IPS-18a (cell line): ENCODE measurements around the gene MSL3B.
"Not testable (repeated sequence)": the region's sequence is repeated elsewhere in the genome, so short reads cannot be mapped to it uniquely, and the experiment has no call there.

Source experiments
- H3K27ac ChIP-seq: one replicate; pipeline ENCODE4 v1.5.1; 2013; ENCODE audit warnings: low read length
- H3K27me3 ChIP-seq: one replicate; pipeline ENCODE4 v1.6.1; 2013; ENCODE audit warnings: mild to moderate bottlenecking, low read length; ENCODE audit not compliant: control insufficient read depth, insufficient read depth
- H3K36me3 ChIP-seq: one replicate; pipeline ENCODE4 v1.6.1; 2013; ENCODE audit warnings: low read depth, low read length; ENCODE audit not compliant: control insufficient read depth
- H3K4me1 ChIP-seq: one replicate; pipeline ENCODE4 v1.6.1; 2013; ENCODE audit warnings: low read depth, low read length; ENCODE audit not compliant: control insufficient read depth
- H3K4me3 ChIP-seq: one replicate; pipeline ENCODE4 v1.5.1; 2013; ENCODE audit warnings: low read length
- H3K9ac ChIP-seq: one replicate; pipeline ENCODE4 v1.6.1; 2013; ENCODE audit warnings: mild to moderate bottlenecking, low read length, moderate library complexity
- H3K9me3 ChIP-seq: one replicate; pipeline ENCODE4 v1.6.1; 2013; ENCODE audit warnings: low read depth, low read length; ENCODE audit not compliant: control insufficient read depth

The MSL3B gene

GRCh38 chr2:233867993-233868532 lies at the start of gene MSL3B:
TSS of gene MSL3B (minus strand) at chr2:233868386.
- H3K4me3 ChIP-seq = peak within 1 kb of the TSS; percentile 89
- H3K36me3 ChIP-seq = peaks cover 4% of the 10 kb centered on the region
- no peaks in the 10 kb centered on the region for H3K9me3 ChIP-seq
- peaks cover 25% of the 10 kb centered on the region for H3K27me3 ChIP-seq
- peak within 1 kb of the TSS; percentile 72 for H3K9ac ChIP-seq
- H3K27ac ChIP-seq = peak within 1 kb of the TSS; percentile 59
- no peaks in the 10 kb centered on the region for H3K4me1 ChIP-seq

- Histone ChIP-seq H3K4me3 (no peak within 1 kb of the TSS), H3K27ac (no peak within 1 kb of the TSS), H3K9me3 (no peaks in the 10 kb centered on the region), H3K27me3 (no peaks in the 10 kb centered on the region), H3K36me3 (no peaks in the 10 kb centered on the region), H3K9ac (no peak within 1 kb of the TSS), H3K4me1 (peaks cover 10% of the 10 kb centered on the region)
These were observed 48.9 kb upstream of the MSL3B start, which contains the start of gene TRPM8 for GRCh38 chr2:233917116-233917515. TSS of gene TRPM8 (plus strand) at chr2:233917373. CDS start at chr2:233926538, 9,165 bp downstream.

GRCh38 chr2:233915128-233915527 lies 46.9 kb upstream of the MSL3B start:
- Histone ChIP-seq H3K27ac (no peak overlapping the region), H3K36me3 (no peaks in the 10 kb centered on the region), H3K4me1 (peaks cover 10% of the 10 kb centered on the region), H3K4me3 (no peak overlapping the region), H3K27me3 (no peaks in the 10 kb centered on the region), H3K9ac (no peak overlapping the region), H3K9me3 (no peaks in the 10 kb centered on the region)

- H3K9ac ChIP-seq = no peak overlapping the region
- H3K4me1 ChIP-seq = peaks cover 9% of the 10 kb centered on the region
- H3K9me3 ChIP-seq = no peaks in the 10 kb centered on the region
- H3K27me3 ChIP-seq = peaks cover 5% of the 10 kb centered on the region
- H3K4me3 ChIP-seq = no peak overlapping the region
- no peak overlapping the region for H3K27ac ChIP-seq
- H3K36me3 ChIP-seq = no peaks in the 10 kb centered on the region
These were observed 44.7 kb upstream of the MSL3B start for GRCh38 chr2:233912691-233913423.

- H3K9me3 ChIP-seq = no peaks in the 10 kb centered on the region
- H3K27me3 ChIP-seq = peaks cover 5% of the 10 kb centered on the region
These were observed 39.4 kb upstream of the MSL3B start for GRCh38 chr2:233907627-233908026.

GRCh38 chr2:233905945-233906344 lies 37.8 kb upstream of the MSL3B start:
- no peaks in the 10 kb centered on the region for H3K9me3 ChIP-seq
- H3K27me3 ChIP-seq = peaks cover 5% of the 10 kb centered on the region
- no peaks in the 10 kb centered on the region for H3K36me3 ChIP-seq
- no peaks in the 10 kb centered on the region for H3K4me1 ChIP-seq
- H3K27ac ChIP-seq = no peak overlapping the region
- no peak overlapping the region for H3K9ac ChIP-seq
- H3K4me3 ChIP-seq = no peak overlapping the region

More at GRCh38 chr2:233907627-233908026, 39.4 kb upstream of the MSL3B start:
- Histone ChIP-seq H3K4me1 (no peaks in the 10 kb centered on the region), H3K36me3 (no peaks in the 10 kb centered on the region), H3K4me3 (no peak overlapping the region), H3K27ac (no peak overlapping the region), H3K9ac (no peak overlapping the region)

- no peaks in the 10 kb centered on the region for H3K36me3 ChIP-seq
- H3K27me3 ChIP-seq = no peaks in the 10 kb centered on the region
- no peak overlapping the region for H3K4me3 ChIP-seq
- H3K9me3 ChIP-seq = no peaks in the 10 kb centered on the region
- no peaks in the 10 kb centered on the region for H3K4me1 ChIP-seq
- no peak overlapping the region for H3K27ac ChIP-seq
- no peak overlapping the region for H3K9ac ChIP-seq
These were observed 33.7 kb upstream of the MSL3B start for GRCh38 chr2:233901884-233902283.

- H3K36me3 ChIP-seq = no peaks in the 10 kb centered on the region
- H3K4me1 ChIP-seq = no peaks in the 10 kb centered on the region
- H3K9me3 ChIP-seq = no peaks in the 10 kb centered on the region
- no peak overlapping the region for H3K9ac ChIP-seq
- no peak overlapping the region for H3K4me3 ChIP-seq
- H3K27me3 ChIP-seq = no peaks in the 10 kb centered on the region
- H3K27ac ChIP-seq = no peak overlapping the region
These were observed 33.2 kb upstream of the MSL3B start for GRCh38 chr2:233901367-233901766.

GRCh38 chr2:233896253-233896652 lies 28.1 kb upstream of the MSL3B start:
- not testable (repeated sequence) for H3K27me3 ChIP-seq, H3K27ac ChIP-seq

GRCh38 chr2:233892793-233893192 lies 24.6 kb upstream of the MSL3B start:
- Histone ChIP-seq H3K9ac (no peak overlapping the region), H3K4me1 (no peaks in the 10 kb centered on the region), H3K4me3 (no peak overlapping the region), H3K36me3 (no peaks in the 10 kb centered on the region), H3K27me3 (no peaks in the 10 kb centered on the region), H3K27ac (no peak overlapping the region), H3K9me3 (no peaks in the 10 kb centered on the region)

More at GRCh38 chr2:233896253-233896652, 28.1 kb upstream of the MSL3B start:
- not testable (repeated sequence) for H3K4me1 ChIP-seq, H3K36me3 ChIP-seq, H3K4me3 ChIP-seq, H3K9me3 ChIP-seq, H3K9ac ChIP-seq

GRCh38 chr2:233882353-233882752 lies 14.2 kb upstream of the MSL3B start:
- H3K27me3 ChIP-seq = no peaks in the 10 kb centered on the region
- H3K36me3 ChIP-seq = no peaks in the 10 kb centered on the region
- peaks cover 9% of the 10 kb centered on the region for H3K9me3 ChIP-seq
- no peaks in the 10 kb centered on the region for H3K4me1 ChIP-seq
- no peak overlapping the region for H3K4me3 ChIP-seq
- no peak overlapping the region for H3K27ac ChIP-seq
- H3K9ac ChIP-seq = no peak overlapping the region

GRCh38 chr2:233872125-233872524 lies 3.9 kb upstream of the MSL3B start:
- not testable (repeated sequence) for H3K4me1 ChIP-seq, H3K9me3 ChIP-seq, H3K27ac ChIP-seq, H3K9ac ChIP-seq, H3K4me3 ChIP-seq, H3K36me3 ChIP-seq
- peaks cover 38% of the 10 kb centered on the region for H3K27me3 ChIP-seq
